Keratinocyte (primary cell): ENCODE data around the gene RMND1. TPM values are rescaled to one million over a fixed set of nuclear protein-coding genes. Genes with fewer than 3 reads are reported as not detected.

ENCODE experiments used
- DNase-seq: peaks from one replicate; pipeline ENCODE4 v3.0.0-alpha.2; 2011; ENCODE audit warnings: low read depth, missing footprints, low spot score
- FAIRE-seq: peaks from 2 replicates; lab custom pipeline; 2011; peaks lifted over from hg19 to GRCh38; lab: Jason Lieb, UNC
- H2AFZ ChIP-seq: 2 replicates; pipeline ENCODE4 v1.6.0; 2012; ENCODE audit warnings: low read length, control low read depth, inconsistent platforms; ENCODE audit not compliant: control insufficient read depth
- H3K27ac ChIP-seq: 2 replicates; pipeline ENCODE4 v1.5.1; 2011; ENCODE audit warnings: low read length; ENCODE audit not compliant: control insufficient read depth, insufficient read depth
- H3K27me3 ChIP-seq: 3 replicates; pipeline ENCODE4 v1.6.0; 2011; ENCODE audit warnings: low read length; ENCODE audit not compliant: control insufficient read depth, insufficient read depth; ENCODE audit errors: extremely low read depth
- H3K36me3 ChIP-seq, 2 experiments: 2 replicates in 1 of 2; 3 replicates in 1 of 2; pipeline ENCODE4 v1.5.1; 2011; ENCODE audit warnings: low read length in 2 of 2, mild to moderate bottlenecking in 1 of 2; ENCODE audit not compliant: control insufficient read depth in 2 of 2, insufficient read depth in 2 of 2; ENCODE audit errors: extremely low read depth in 1 of 2
- H3K4me1 ChIP-seq: 3 replicates; pipeline ENCODE4 v1.5.1; 2011; ENCODE audit warnings: low read length; ENCODE audit not compliant: control insufficient read depth, insufficient read depth; ENCODE audit errors: extremely low read depth
- H3K4me2 ChIP-seq: 3 replicates; pipeline ENCODE4 v1.6.0; 2011; ENCODE audit warnings: low read depth, low read length; ENCODE audit not compliant: control insufficient read depth, insufficient read depth; ENCODE audit errors: extremely low read depth
- H3K4me3 ChIP-seq, 3 experiments: fragments of 200-600 bp in 1 of 3; sonication (generic) in 1 of 3; 2 replicates in 2 of 3; 3 replicates in 1 of 3; pipeline ENCODE4 v1.5.1; 2011 to 2016; ENCODE audit warnings: low read length in 3 of 3, mild to moderate bottlenecking in 3 of 3, control low read depth in 2 of 3, inconsistent platforms in 1 of 3, low read depth in 1 of 3, mixed read lengths in 1 of 3, mixed run types in 1 of 3, moderate library complexity in 1 of 3; ENCODE audit not compliant: control insufficient read depth in 2 of 3, insufficient read depth in 2 of 3; ENCODE audit errors: extremely low read depth in 1 of 3
- H3K79me2 ChIP-seq: 2 replicates; pipeline ENCODE4 v1.6.0; 2012; ENCODE audit warnings: low read length; ENCODE audit not compliant: control insufficient read depth, insufficient read depth
- H3K9ac ChIP-seq: 3 replicates; pipeline ENCODE4 v1.6.0; 2011; ENCODE audit warnings: low read length; ENCODE audit not compliant: control insufficient read depth, insufficient read depth; ENCODE audit errors: extremely low read depth
- H3K9me1 ChIP-seq: 3 replicates; pipeline ENCODE4 v1.6.0; 2011; ENCODE audit warnings: low read length; ENCODE audit not compliant: control insufficient read depth, insufficient read depth; ENCODE audit errors: extremely low read depth
- H3K9me3 ChIP-seq: 2 replicates; pipeline ENCODE4 v1.5.1; 2012; ENCODE audit warnings: low read depth, low read length; ENCODE audit not compliant: control insufficient read depth
- H4K20me1 ChIP-seq: 3 replicates; pipeline ENCODE4 v1.6.0; 2011; ENCODE audit warnings: low read length; ENCODE audit not compliant: control insufficient read depth, insufficient read depth; ENCODE audit errors: extremely low read depth
- CTCF ChIP-seq, 3 experiments: IDR thresholded peaks in 1 of 3; conservative IDR thresholded peaks in 1 of 3; optimal IDR thresholded peaks in 1 of 3; 2 replicates in 2 of 3; 3 replicates in 1 of 3; pipeline versions ENCODE3 to v1.5.1; 2011; ENCODE audit warnings: low read length in 3 of 3, mild to moderate bottlenecking in 3 of 3, moderate library complexity in 2 of 3, control low read depth in 1 of 3, inconsistent platforms in 1 of 3; ENCODE audit not compliant: insufficient read depth in 2 of 3; ENCODE audit errors: extremely low read depth in 1 of 3
- EZH2 ChIP-seq: IDR thresholded peaks from one replicate; pipeline ENCODE4 v1.6.1; 2012; ENCODE audit warnings: inconsistent platforms, mild to moderate bottlenecking, low read length, moderate library complexity
- dilution Hi-C: fragments of 300-500 bp; cut with MboI; formaldehyde crosslinking; loops from one replicate; pipeline ENCODE4 v1.7.0; 2020; ENCODE audit warnings: low sequenced_read_pairs; ENCODE audit not compliant: extremely low pct_ligation_motif_present
- polyA plus RNA-seq, 5 experiments: library from polyadenylated mRNA; depleted of rRNA in 3 of 5; stranded (reverse) in 3 of 5; stranded (forward) in 1 of 5; unstranded in 1 of 5; fragments of >200 nt; gene quantifications; 1 replicate in 1 of 5; 2 replicates in 3 of 5; 3 replicates in 1 of 5; pipeline versions ENCODE4 v1.2.1 to v1.2.3, GENCODE V29; 2011 to 2012; ENCODE audit warnings: missing spikeins in 2 of 5, low read depth in 1 of 5, low replicate concordance in 1 of 5

The RMND1 gene
- polyA plus RNA-seq, 1 donor (not counting 4 experiments of a cell fraction or from before 2014, with no cell fraction given), result 23.1 TPM

GRCh38 chr6:151425561-151425960 lies 26.4 kb downstream of the RMND1 start:
- H3K79me2 ChIP-seq, result no peaks in the 10 kb centered on the region
- H3K9ac ChIP-seq, result no peak overlapping the region
- H3K27me3 ChIP-seq, result no peaks in the 10 kb centered on the region
- no peak overlapping the region for H3K4me3 ChIP-seq
- TF ChIP-seq EZH2, result no peak
- TF ChIP-seq CTCF (optimal IDR thresholded peaks at IDR 0.05 in 1 of 3, IDR thresholded peaks at IDR 0.05 in 1 of 3, conservative IDR thresholded peaks at IDR 0.05 in 1 of 3; ENCODE audit: extremely low read depth in 1 of 3, insufficient read depth in 2 of 3, low read length in 3 of 3), result no peak
- H4K20me1 ChIP-seq, result no peaks in the 10 kb centered on the region
- no peaks in the 10 kb centered on the region for H3K9me1 ChIP-seq
- no peaks in the 10 kb centered on the region for H3K9me3 ChIP-seq
- H3K4me2 ChIP-seq, result no peak overlapping the region
- no peaks in the 10 kb centered on the region for H3K4me1 ChIP-seq
- DNase-seq, result no peak
- H3K27ac ChIP-seq, result no peak overlapping the region
- FAIRE-seq, result no peak
- no peak overlapping the region for H2AFZ ChIP-seq
- dilution Hi-C loops, result no loop called here
- H3K36me3 ChIP-seq, result peaks cover 10 to 17% of the 10 kb centered on the region in 2 experiments

- Histone ChIP-seq H3K9me1 (no peaks in the 10 kb centered on the region), H3K4me2 (no peak overlapping the region), H3K4me1 (no peaks in the 10 kb centered on the region), H3K4me3 (no peak overlapping the region), H4K20me1 (no peaks in the 10 kb centered on the region), H3K79me2 (no peaks in the 10 kb centered on the region), H2AFZ (no peak overlapping the region), H3K36me3 (peaks cover 6 to 22% of the 10 kb centered on the region in 2 experiments), H3K9ac (no peak overlapping the region), H3K9me3 (no peaks in the 10 kb centered on the region), H3K27ac (no peak overlapping the region), H3K27me3 (no peaks in the 10 kb centered on the region)
- TF ChIP-seq EZH2 (no peak), CTCF (optimal IDR thresholded peaks at IDR 0.05 in 1 of 3, IDR thresholded peaks at IDR 0.05 in 1 of 3, conservative IDR thresholded peaks at IDR 0.05 in 1 of 3; ENCODE audit: extremely low read depth in 1 of 3, insufficient read depth in 2 of 3, low read length in 3 of 3) (no peak)
- dilution Hi-C loops, result no loop called here
- FAIRE-seq (no peak), DNase-seq (no peak)
These were observed 28.9 kb downstream of the RMND1 start for GRCh38 chr6:151422981-151423380.
